PC-3 (cell line): ENCODE results near the gene CCDC142. TPM values are rescaled to one million over a fixed set of nuclear protein-coding genes. Genes with fewer than 3 reads are reported as not detected.
A peak's percentile ranks its signal among the peaks of the same experiment; 100 is the strongest.
"Not testable (repeated sequence)": the region's sequence is repeated elsewhere in the genome, so short reads cannot be mapped to it uniquely, and the experiment has no call there.

ENCODE experiments used
- ATAC-seq: fragments of 200-7000 bp; cut with Tn5 transposase; 2 replicates; pipeline ENCODE4 v1.9.1; 2020; ENCODE audit warnings: mild to moderate bottlenecking, moderate library complexity
- BruUV-seq: library from RNA; stranded (reverse); fragments of 400-500 nt; replicated peaks from 2 replicates; lab custom pipeline; 2021; lab: Mats Ljungman, UMichigan
- CTCF ChIA-PET: fragments of 300-600 bp; sonication (Branson Sonifier 250); formaldehyde crosslinking; loops from one replicate; lab custom pipeline; 2022; ENCODE audit warnings: antibody characterized with exemption; lab: Charles Lee
- POLR2A ChIA-PET: fragments of 300-600 bp; sonication (Branson Sonifier 250); formaldehyde crosslinking; loops from one replicate; lab custom pipeline; 2022; ENCODE audit warnings: antibody characterized with exemption; ENCODE audit not compliant: unreplicated experiment; lab: Charles Lee
- DNase-seq: peaks from one replicate; pipeline ENCODE4 v3.0.0-alpha.2; 2015
- H2AFZ ChIP-seq: fragments of 300-600 bp; sonication (generic); 2 replicates; pipeline ENCODE4 v1.6.0; 2016; ENCODE audit warnings: antibody characterized with exemption, low read length
- H3F3A ChIP-seq: fragments of 300-600 bp; sonication (generic); one replicate; pipeline ENCODE4 v1.6.0; 2017; ENCODE audit warnings: antibody characterized with exemption, low read length, control low read depth, mild to moderate bottlenecking; ENCODE audit not compliant: unreplicated experiment
- H3K27ac ChIP-seq: fragments of 300-600 bp; sonication (generic); 2 replicates; pipeline ENCODE4 v1.5.1; 2016; ENCODE audit warnings: mild to moderate bottlenecking, low read length
- H3K27me3 ChIP-seq: fragments of 300-600 bp; sonication (generic); 2 replicates; pipeline ENCODE4 v1.6.1; 2016; ENCODE audit warnings: low read length, mixed read lengths
- H3K36me3 ChIP-seq: fragments of 300-600 bp; sonication (generic); 2 replicates; pipeline ENCODE4 v1.6.1; 2016; ENCODE audit warnings: low read depth, mixed run types, low read length, mixed read lengths
- H3K4me1 ChIP-seq: fragments of 300-600 bp; sonication (generic); 2 replicates; pipeline ENCODE4 v1.5.1; 2016; ENCODE audit warnings: low read length; ENCODE audit not compliant: insufficient read depth
- H3K4me2 ChIP-seq: fragments of 300-600 bp; sonication (generic); 2 replicates; pipeline ENCODE4 v1.6.0; 2016; ENCODE audit warnings: low read length
- H3K4me3 ChIP-seq: fragments of 300-600 bp; sonication (generic); 2 replicates; pipeline ENCODE4 v1.5.1; 2016; ENCODE audit warnings: mild to moderate bottlenecking, low read length, mixed read lengths
- H3K79me2 ChIP-seq: fragments of 300-600 bp; sonication (generic); 2 replicates; pipeline ENCODE4 v1.6.1; 2017; ENCODE audit warnings: low read length, mixed read lengths
- H3K9ac ChIP-seq: fragments of 300-600 bp; sonication (generic); 2 replicates; pipeline ENCODE4 v1.6.0; 2016; ENCODE audit warnings: mild to moderate bottlenecking, low read length
- H3K9me2 ChIP-seq: fragments of 300-600 bp; sonication (generic); replicated peaks from 2 replicates; pipeline ENCODE4 v1.6.1; 2016; ENCODE audit warnings: mixed run types, low read length, mixed read lengths
- H3K9me3 ChIP-seq: fragments of 300-600 bp; sonication (generic); 2 replicates; pipeline ENCODE4 v1.6.1; 2016; ENCODE audit warnings: low read length, mixed read lengths
- H4K20me1 ChIP-seq: fragments of 300-600 bp; sonication (generic); 2 replicates; pipeline ENCODE4 v1.6.1; 2016; ENCODE audit warnings: low read length, mixed read lengths
- EZH2 ChIP-seq: fragments of 300-600 bp; sonication (generic); IDR thresholded peaks from one replicate; pipeline ENCODE4 v1.6.1; 2017; ENCODE audit warnings: antibody characterized with exemption, mild to moderate bottlenecking, low read length; ENCODE audit not compliant: unreplicated experiment
- EZH2phosphoT487 ChIP-seq: fragments of 300-600 bp; sonication (generic); IDR thresholded peaks from 2 replicates; pipeline ENCODE4 v1.6.1; 2018; ENCODE audit warnings: mild to moderate bottlenecking, antibody characterized with exemption, low read length, borderline replicate concordance
- intact Hi-C: fragments of 100-400 bp; cut with micrococcal nuclease; formaldehyde crosslinking; loops from 2 replicates; pipeline ENCODE4 v1.9.0; 2023
- total RNA-seq: library from RNA; depleted of rRNA; stranded (reverse); fragments of >200 nt; gene quantifications from 2 replicates; pipeline ENCODE4 v1.2.3, GENCODE V29; 2014
- TF ChIP-seq, protein P1 (sequence below): fragments of 300-600 bp; sonication (generic); conservative IDR thresholded peaks from 2 replicates; pipeline ENCODE4 v1.5.1; 2017; ENCODE audit warnings: antibody characterized with exemption, low read depth, mild to moderate bottlenecking, low read length

Gene CCDC142
- total RNA-seq, 1 experiment from 2014 or later = 14.7 TPM

DNA sequence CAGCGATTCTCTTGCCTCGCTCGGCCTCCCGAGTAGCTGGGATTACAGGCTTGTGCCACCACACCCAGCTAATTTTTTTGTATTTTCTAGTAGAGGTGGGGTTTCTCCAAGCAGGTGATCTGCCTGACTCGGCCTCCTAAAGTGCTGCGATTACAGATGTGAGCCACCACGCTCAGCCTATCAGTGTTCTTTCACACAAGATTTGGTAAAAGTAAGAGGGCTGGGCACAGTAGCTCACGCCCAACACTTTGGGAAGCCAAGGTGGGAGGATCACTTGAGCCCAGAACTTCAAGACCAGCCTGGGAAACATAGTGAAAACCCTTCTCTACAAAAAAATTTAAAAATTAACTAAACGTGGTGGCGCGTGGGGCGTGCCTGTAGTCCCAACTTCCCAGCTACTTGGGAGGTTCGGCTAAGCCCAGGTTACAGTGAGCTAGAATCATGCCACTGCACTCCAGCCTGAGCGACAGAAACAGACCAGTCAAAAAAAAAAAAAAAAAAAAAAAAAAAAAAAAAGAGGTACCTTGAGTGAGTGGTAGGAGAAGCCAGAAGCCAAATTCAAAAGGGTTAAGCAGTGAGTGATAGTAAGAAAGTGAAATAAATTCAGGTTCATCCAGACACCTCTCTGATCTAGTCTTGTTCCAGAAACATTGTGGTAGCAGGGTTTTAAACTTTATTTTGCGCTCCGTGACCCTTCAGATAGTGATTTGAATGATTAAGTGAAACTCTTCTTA, 11.3 kb downstream of the CCDC142 start:
- peaks cover 10% of the 10 kb centered on the region for H3F3A ChIP-seq
- CTCF ChIA-PET = no interaction called here
- H3K9me2 ChIP-seq = no peaks in the 10 kb centered on the region

DNA sequence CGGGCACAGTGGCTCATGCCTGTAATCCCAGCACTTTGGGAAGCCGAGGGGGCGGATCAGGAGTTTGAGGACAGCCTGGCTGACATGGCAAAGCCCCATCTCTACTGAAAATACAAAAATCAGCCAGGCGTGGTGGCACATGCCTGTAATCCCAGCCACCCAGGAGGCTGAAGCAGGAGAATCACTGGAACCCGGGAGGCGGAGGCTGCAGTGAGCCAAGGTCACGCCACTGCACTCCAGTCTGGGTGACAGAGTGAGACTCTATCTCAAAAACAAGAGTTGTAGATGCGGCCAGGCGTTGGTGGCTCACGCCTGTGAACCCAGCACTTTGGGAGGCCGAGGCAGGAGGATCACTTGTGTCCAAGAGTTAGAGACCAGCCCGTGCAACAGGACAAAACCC, 12.1 kb downstream of the CCDC142 start:
- BruUV-seq, CTCF ChIA-PET, H3K4me3 ChIP-seq, H3K27ac ChIP-seq, H3K36me3 ChIP-seq, ATAC-seq, H3K9me3 ChIP-seq, DNase-seq, H3K27me3 ChIP-seq, H3K4me2 ChIP-seq, H4K20me1 ChIP-seq, H3K9ac ChIP-seq, intact Hi-C loops, H3K9me2 ChIP-seq, H2AFZ ChIP-seq: not testable (repeated sequence)
- Histone ChIP-seq H3K79me2 (peaks cover 14% of the 10 kb centered on the region), H3F3A (peaks cover 10% of the 10 kb centered on the region), H3K4me1 (peaks cover 14% of the 10 kb centered on the region)
- POLR2A ChIA-PET = interaction anchor here (0.6 kb wide), 1 partner anchor 466 kb away, joined by 3 read pairs; no protein-coding TSS in a partner anchor

More for the DNA sequence above, 11.3 kb downstream of the CCDC142 start:
- peaks cover 9% of the 10 kb centered on the region for H3K79me2 ChIP-seq
- peak overlapping the region; percentile 79 for H3K4me3 ChIP-seq
- H3K4me1 ChIP-seq = peaks cover 14% of the 10 kb centered on the region
- TF ChIP-seq EZH2phosphoT487 = no peak
- no peak for TF ChIP-seq EZH2
- TF ChIP-seq, protein P1, sequence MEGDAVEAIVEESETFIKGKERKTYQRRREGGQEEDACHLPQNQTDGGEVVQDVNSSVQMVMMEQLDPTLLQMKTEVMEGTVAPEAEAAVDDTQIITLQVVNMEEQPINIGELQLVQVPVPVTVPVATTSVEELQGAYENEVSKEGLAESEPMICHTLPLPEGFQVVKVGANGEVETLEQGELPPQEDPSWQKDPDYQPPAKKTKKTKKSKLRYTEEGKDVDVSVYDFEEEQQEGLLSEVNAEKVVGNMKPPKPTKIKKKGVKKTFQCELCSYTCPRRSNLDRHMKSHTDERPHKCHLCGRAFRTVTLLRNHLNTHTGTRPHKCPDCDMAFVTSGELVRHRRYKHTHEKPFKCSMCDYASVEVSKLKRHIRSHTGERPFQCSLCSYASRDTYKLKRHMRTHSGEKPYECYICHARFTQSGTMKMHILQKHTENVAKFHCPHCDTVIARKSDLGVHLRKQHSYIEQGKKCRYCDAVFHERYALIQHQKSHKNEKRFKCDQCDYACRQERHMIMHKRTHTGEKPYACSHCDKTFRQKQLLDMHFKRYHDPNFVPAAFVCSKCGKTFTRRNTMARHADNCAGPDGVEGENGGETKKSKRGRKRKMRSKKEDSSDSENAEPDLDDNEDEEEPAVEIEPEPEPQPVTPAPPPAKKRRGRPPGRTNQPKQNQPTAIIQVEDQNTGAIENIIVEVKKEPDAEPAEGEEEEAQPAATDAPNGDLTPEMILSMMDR = no peak
- H3K36me3 ChIP-seq = peaks cover 8% of the 10 kb centered on the region
- H3K27me3 ChIP-seq = no peaks in the 10 kb centered on the region
- peak overlapping the region; percentile 89 for H2AFZ ChIP-seq
- intact Hi-C loops = no loop called here
- peak overlapping the region; percentile 80 for H3K27ac ChIP-seq
- ATAC-seq (peak; percentile 4; the same call in 1 of the 2 replicates), DNase-seq (no peak)
- no peaks in the 10 kb centered on the region for H4K20me1 ChIP-seq
- no TSS peak for BruUV-seq
- POLR2A ChIA-PET = interaction anchor here (0.6 to 0.7 kb wide), 2 partner anchors 41 to 467 kb away, joined by 3 to 21 read pairs; no protein-coding TSS in a partner anchor
- no peaks in the 10 kb centered on the region for H3K9me3 ChIP-seq
- H3K9ac ChIP-seq = peak overlapping the region; percentile 84
- H3K4me2 ChIP-seq = peak overlapping the region; percentile 82

DNA sequence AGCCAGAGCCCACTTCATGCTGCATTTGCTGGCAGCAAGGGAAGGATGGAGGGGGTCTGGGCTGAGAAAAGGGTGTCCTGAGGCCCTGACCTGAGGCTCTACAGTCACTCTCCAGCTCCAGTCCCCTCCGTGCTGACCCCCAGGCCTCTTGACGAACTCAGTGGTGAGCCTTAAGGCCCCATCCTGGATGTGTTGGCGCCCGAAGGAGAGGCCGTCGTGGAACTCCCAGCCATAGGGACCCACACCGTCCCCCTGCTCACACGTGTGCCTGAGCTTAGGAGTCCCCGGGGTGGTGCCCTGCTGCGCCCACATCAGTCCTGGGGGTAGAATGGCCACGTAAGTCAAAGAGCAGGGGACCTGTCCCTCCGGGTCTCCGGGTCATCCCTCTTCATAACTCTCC, 18.4 kb downstream of the CCDC142 start:
- Histone ChIP-seq H3K9ac (peak overlapping the region; percentile 88), H3K36me3 (peaks cover 5% of the 10 kb centered on the region; the same call in 1 of the 2 replicates), H3F3A (no peaks in the 10 kb centered on the region), H3K79me2 (peaks cover 35% of the 10 kb centered on the region), H3K27me3 (no peaks in the 10 kb centered on the region), H4K20me1 (no peaks in the 10 kb centered on the region), H3K4me3 (peak overlapping the region; percentile 94), H3K4me1 (peaks cover 10% of the 10 kb centered on the region; the same call in 1 of the 2 replicates), H3K4me2 (peak overlapping the region; percentile 100), H3K9me2 (no peaks in the 10 kb centered on the region), H3K27ac (no peak overlapping the region), H3K9me3 (no peaks in the 10 kb centered on the region), H2AFZ (peak overlapping the region; percentile 95)
- BruUV-seq = TSS peak; percentile 25
- ATAC-seq (peak; percentile 4; the same call in 1 of the 2 replicates), DNase-seq (no peak)
- TF ChIP-seq EZH2phosphoT487 (no peak), EZH2 (no peak)
- TF ChIP-seq, protein P1 = no peak
- intact Hi-C loops = no loop called here
- CTCF ChIA-PET = no interaction called here
- POLR2A ChIA-PET = no interaction called here
